H9 (cell line): Measurements from ENCODE around the gene CTPS2. TPM values are rescaled to one million over a fixed set of nuclear protein-coding genes. Genes with fewer than 3 reads are reported as not detected.

ENCODE experiments used
- DNase-seq: peaks from one replicate; pipeline ENCODE4 v3.0.0-alpha.2; 2017
- H2AFZ ChIP-seq: one replicate; pipeline ENCODE4 v1.6.1; 2013; ENCODE audit warnings: mild to moderate bottlenecking, low read length, control low read depth, moderate library complexity
- H2AK5ac ChIP-seq: 2 replicates; pipeline ENCODE4 v1.6.1; 2013; ENCODE audit warnings: low read length, control low read depth, mixed read lengths; ENCODE audit not compliant: insufficient read length
- H2BK120ac ChIP-seq: one replicate; pipeline ENCODE4 v1.6.1; 2013; ENCODE audit warnings: low read depth, mild to moderate bottlenecking, low read length, control low read depth, inconsistent platforms; ENCODE audit not compliant: poor library complexity, severe bottlenecking
- H2BK12ac ChIP-seq: 2 replicates; pipeline ENCODE4 v1.6.1; 2013; ENCODE audit warnings: low read length, control low read depth, mixed read lengths, low read depth; ENCODE audit not compliant: insufficient read length
- H2BK15ac ChIP-seq: 2 replicates; pipeline ENCODE4 v1.6.1; 2013; ENCODE audit warnings: low read depth, low read length, control low read depth
- H2BK20ac ChIP-seq: one replicate; pipeline ENCODE4 v1.6.1; 2013; ENCODE audit warnings: low read depth, mild to moderate bottlenecking, low read length, control low read depth, inconsistent platforms; ENCODE audit not compliant: poor library complexity, severe bottlenecking
- H2BK5ac ChIP-seq: 2 replicates; pipeline ENCODE4 v1.6.1; 2013; ENCODE audit warnings: low read length, control low read depth, mixed read lengths; ENCODE audit not compliant: insufficient read length
- H3K14ac ChIP-seq: 2 replicates; pipeline ENCODE4 v1.6.1; 2013; ENCODE audit warnings: low read length, control low read depth; ENCODE audit not compliant: insufficient read depth
- H3K18ac ChIP-seq: 2 replicates; pipeline ENCODE4 v1.6.1; 2013; ENCODE audit warnings: low read depth, mild to moderate bottlenecking, mixed read lengths, low read length, control low read depth; ENCODE audit not compliant: insufficient read length
- H3K23ac ChIP-seq: 2 replicates; pipeline ENCODE4 v1.6.1; 2013; ENCODE audit warnings: low read length, control low read depth, mixed read lengths, low read depth; ENCODE audit not compliant: insufficient read length
- H3K23me2 ChIP-seq: 2 replicates; pipeline ENCODE4 v1.6.1; 2013; ENCODE audit warnings: low read depth, mild to moderate bottlenecking, mixed read lengths, low read length, control low read depth; ENCODE audit not compliant: insufficient read length, poor library complexity, severe bottlenecking
- H3K27ac ChIP-seq: 2 replicates; pipeline ENCODE4 v1.5.1; 2013; ENCODE audit warnings: low read length, control low read depth, mixed read lengths, low read depth; ENCODE audit not compliant: insufficient read length
- H3K27me3 ChIP-seq: 2 replicates; pipeline ENCODE4 v1.6.1; 2013; ENCODE audit warnings: low read length, control low read depth, inconsistent platforms; ENCODE audit not compliant: insufficient read depth
- H3K4ac ChIP-seq: 2 replicates; pipeline ENCODE4 v1.6.1; 2013; ENCODE audit warnings: low read depth, mild to moderate bottlenecking, control low read depth, inconsistent platforms, low read length, moderate library complexity
- H3K4me1 ChIP-seq: 2 replicates; pipeline ENCODE4 v1.6.1; 2013; ENCODE audit warnings: low read length, control low read depth, inconsistent platforms; ENCODE audit not compliant: insufficient read depth
- H3K4me2 ChIP-seq: 2 replicates; pipeline ENCODE4 v1.6.1; 2013; ENCODE audit warnings: low read length, control low read depth, mixed read lengths; ENCODE audit not compliant: insufficient read length, insufficient read depth
- H3K56ac ChIP-seq: 2 replicates; pipeline ENCODE4 v1.6.1; 2013; ENCODE audit warnings: low read depth, mild to moderate bottlenecking, mixed read lengths, low read length, control low read depth; ENCODE audit not compliant: insufficient read length
- H3K79me1 ChIP-seq: 2 replicates; pipeline ENCODE4 v1.6.1; 2013; ENCODE audit warnings: low read depth, mild to moderate bottlenecking, moderate library complexity, low read length, control low read depth, inconsistent platforms; ENCODE audit not compliant: insufficient read depth, poor library complexity, severe bottlenecking
- H3K79me2 ChIP-seq: 2 replicates; pipeline ENCODE4 v1.6.1; 2013; ENCODE audit warnings: low read length, control low read depth, inconsistent platforms; ENCODE audit not compliant: insufficient read depth
- H3K9ac ChIP-seq: 2 replicates; pipeline ENCODE4 v1.6.1; 2013; ENCODE audit warnings: low read length, control low read depth, mixed read lengths; ENCODE audit not compliant: insufficient read length; ENCODE audit errors: extremely low read depth
- H3K9me3 ChIP-seq: one replicate; pipeline ENCODE4 v1.6.1; 2013; ENCODE audit warnings: low read depth, low read length, inconsistent platforms; ENCODE audit not compliant: control insufficient read depth
- H3T11ph ChIP-seq: one replicate; pipeline ENCODE4 v1.6.1; 2013; ENCODE audit warnings: mild to moderate bottlenecking, low read length, control low read depth, inconsistent platforms
- H4K20me1 ChIP-seq: one replicate; pipeline ENCODE4 v1.6.1; 2013; ENCODE audit not compliant: control insufficient read depth, insufficient read length, insufficient read depth
- H4K5ac ChIP-seq: 2 replicates; pipeline ENCODE4 v1.6.1; 2013; ENCODE audit warnings: low read depth, mild to moderate bottlenecking, mixed read lengths, low read length, control low read depth; ENCODE audit not compliant: insufficient read length
- H4K8ac ChIP-seq: replicated peaks from 2 replicates; pipeline ENCODE4 v1.6.1; 2013; ENCODE audit warnings: low read length, control low read depth, mixed read lengths, low read depth; ENCODE audit not compliant: insufficient read length
- H4K91ac ChIP-seq: 2 replicates; pipeline ENCODE4 v1.6.1; 2013; ENCODE audit warnings: low read depth, mild to moderate bottlenecking, moderate library complexity, mixed read lengths, low read length, control low read depth; ENCODE audit not compliant: insufficient read length
- H3K27ac Mint-ChIP-seq, 3 experiments: 2 replicates in 2 of 3; 3 replicates in 1 of 3; pipeline ENCODE4 v1.8.0; 2020 to 2021; ENCODE audit warnings: mixed read lengths in 3 of 3, mild to moderate bottlenecking in 1 of 3, moderate library complexity in 1 of 3
- H3K27me3 Mint-ChIP-seq: 2 replicates; pipeline ENCODE4 v1.8.0; 2021; ENCODE audit warnings: low read depth, mild to moderate bottlenecking, moderate library complexity, mixed read lengths
- H3K36me3 Mint-ChIP-seq, 3 experiments: 2 replicates in 2 of 3; 3 replicates in 1 of 3; pipeline ENCODE4 v1.8.0; 2020 to 2021; ENCODE audit warnings: low read depth in 3 of 3, mixed read lengths in 3 of 3; ENCODE audit not compliant: insufficient read depth in 1 of 3
- H3K4me1 Mint-ChIP-seq, 2 experiments: 2 replicates each; pipeline ENCODE4 v1.8.0; 2020; ENCODE audit warnings: mixed read lengths in 2 of 2
- H3K4me3 Mint-ChIP-seq, 2 experiments: 2 replicates in 1 of 2; 3 replicates in 1 of 2; pipeline ENCODE4 v1.8.0; 2020 to 2021; ENCODE audit warnings: mild to moderate bottlenecking in 2 of 2, mixed read lengths in 2 of 2, moderate library complexity in 1 of 2
- H3K9me3 Mint-ChIP-seq, 2 experiments: 2 replicates in 1 of 2; 3 replicates in 1 of 2; pipeline ENCODE4 v1.8.0; 2020; ENCODE audit warnings: mild to moderate bottlenecking in 2 of 2, mixed read lengths in 2 of 2, moderate library complexity in 1 of 2
- WGBS: extraction: QIAGEN DNeasy Blood & Tissue Kit; methylation state at CpG from one replicate; pipeline ENCODE4 v1.1.7; 2013; ENCODE audit warnings: missing lambda C conversion rate, low lambda C conversion rate, mixed read lengths; ENCODE audit not compliant: insufficient read length; ENCODE audit errors: extremely low coverage; 5-methylcytosine and 5-hydroxymethylcytosine counted together
- total RNA-seq: library from RNA; stranded (reverse); gene quantifications from 2 replicates; pipeline ENCODE4 v1.2.1, GENCODE V29; 2021
- TF ChIP-seq, protein P1 (sequence below): fragments of 200-600 bp; sonication (generic); conservative IDR thresholded peaks from 3 replicates; pipeline ENCODE4 v1.8.0; 2021; ENCODE audit warnings: antibody characterized with exemption, mild to moderate bottlenecking

The CTPS2 gene
- total RNA-seq, 1 experiment from 2014 or later: 69.7 TPM

DNA sequence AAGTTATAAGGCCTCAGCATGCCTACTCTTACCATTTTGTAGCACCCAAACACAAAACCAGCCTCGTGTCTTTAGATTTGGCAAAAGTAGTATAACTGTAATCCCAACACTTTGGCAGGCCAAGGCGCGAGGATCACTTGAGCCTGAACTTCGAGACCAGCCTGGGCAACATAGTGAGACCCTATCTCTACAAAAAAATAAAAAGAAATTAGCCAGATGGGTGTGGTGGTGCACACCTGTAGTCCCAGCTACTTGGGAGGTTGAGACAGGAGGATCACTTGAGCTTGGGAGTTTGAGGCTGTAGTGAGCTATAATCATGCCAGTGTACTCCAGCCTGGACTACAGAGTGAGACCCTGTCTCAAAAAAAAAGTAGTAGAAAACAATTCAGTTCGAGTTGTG, 24.6 kb upstream of the CTPS2 start:
- no peaks in the 10 kb centered on the region for H4K20me1 ChIP-seq
- H2BK15ac ChIP-seq: no peak overlapping the region
- no peak overlapping the region for H2BK5ac ChIP-seq
- no peaks in the 10 kb centered on the region for H3K79me2 ChIP-seq
- peaks cover 3 to 9% of the 10 kb centered on the region in 2 experiments; a peak in 3 of 4 replicates for H3K4me1 Mint-ChIP-seq
- H3T11ph ChIP-seq: no peak overlapping the region
- no peak overlapping the region for H3K27ac ChIP-seq
- no peak overlapping the region for H2BK20ac ChIP-seq
- H4K8ac ChIP-seq: no peak overlapping the region
- no peaks in the 10 kb centered on the region for H3K27me3 Mint-ChIP-seq
- H3K9me3 ChIP-seq: no peaks in the 10 kb centered on the region
- H3K4me3 Mint-ChIP-seq: no peak overlapping the region
- no peak overlapping the region for H2BK12ac ChIP-seq
- H2AK5ac ChIP-seq: no peak overlapping the region
- H3K23ac ChIP-seq: no peak overlapping the region
- no peaks in the 10 kb centered on the region for H3K9me3 Mint-ChIP-seq
- H3K4me1 ChIP-seq: no peaks in the 10 kb centered on the region
- no CpG with 5 or more reads among the region's 5 CpGs for WGBS
- no peak overlapping the region for H3K18ac ChIP-seq
- TF ChIP-seq, protein P1, sequence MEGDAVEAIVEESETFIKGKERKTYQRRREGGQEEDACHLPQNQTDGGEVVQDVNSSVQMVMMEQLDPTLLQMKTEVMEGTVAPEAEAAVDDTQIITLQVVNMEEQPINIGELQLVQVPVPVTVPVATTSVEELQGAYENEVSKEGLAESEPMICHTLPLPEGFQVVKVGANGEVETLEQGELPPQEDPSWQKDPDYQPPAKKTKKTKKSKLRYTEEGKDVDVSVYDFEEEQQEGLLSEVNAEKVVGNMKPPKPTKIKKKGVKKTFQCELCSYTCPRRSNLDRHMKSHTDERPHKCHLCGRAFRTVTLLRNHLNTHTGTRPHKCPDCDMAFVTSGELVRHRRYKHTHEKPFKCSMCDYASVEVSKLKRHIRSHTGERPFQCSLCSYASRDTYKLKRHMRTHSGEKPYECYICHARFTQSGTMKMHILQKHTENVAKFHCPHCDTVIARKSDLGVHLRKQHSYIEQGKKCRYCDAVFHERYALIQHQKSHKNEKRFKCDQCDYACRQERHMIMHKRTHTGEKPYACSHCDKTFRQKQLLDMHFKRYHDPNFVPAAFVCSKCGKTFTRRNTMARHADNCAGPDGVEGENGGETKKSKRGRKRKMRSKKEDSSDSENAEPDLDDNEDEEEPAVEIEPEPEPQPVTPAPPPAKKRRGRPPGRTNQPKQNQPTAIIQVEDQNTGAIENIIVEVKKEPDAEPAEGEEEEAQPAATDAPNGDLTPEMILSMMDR: no peak
- no peak overlapping the region for H4K91ac ChIP-seq
- H2AFZ ChIP-seq: no peak overlapping the region
- H2BK120ac ChIP-seq: no peak overlapping the region
- H3K27ac Mint-ChIP-seq: no peak overlapping the region
- H3K9ac ChIP-seq: no peak overlapping the region
- peaks cover 34 to 70% (median 65%) of the 10 kb centered on the region in 3 experiments for H3K36me3 Mint-ChIP-seq
- H3K27me3 ChIP-seq: no peaks in the 10 kb centered on the region
- no peaks in the 10 kb centered on the region for H3K23me2 ChIP-seq
- DNase-seq: no peak
- no peak overlapping the region for H3K14ac ChIP-seq
- no peak overlapping the region for H3K4me2 ChIP-seq
- no peak overlapping the region for H3K56ac ChIP-seq
- H3K79me1 ChIP-seq: no peaks in the 10 kb centered on the region
- no peak overlapping the region for H3K4ac ChIP-seq
- no peak overlapping the region for H4K5ac ChIP-seq
